ENCODE measurements around the gene PTH2R.
"Not testable (repeated sequence)": the region's sequence is repeated elsewhere in the genome, so short reads cannot be mapped to it uniquely, and the experiment has no call there.

PTH2R gene

DNA sequence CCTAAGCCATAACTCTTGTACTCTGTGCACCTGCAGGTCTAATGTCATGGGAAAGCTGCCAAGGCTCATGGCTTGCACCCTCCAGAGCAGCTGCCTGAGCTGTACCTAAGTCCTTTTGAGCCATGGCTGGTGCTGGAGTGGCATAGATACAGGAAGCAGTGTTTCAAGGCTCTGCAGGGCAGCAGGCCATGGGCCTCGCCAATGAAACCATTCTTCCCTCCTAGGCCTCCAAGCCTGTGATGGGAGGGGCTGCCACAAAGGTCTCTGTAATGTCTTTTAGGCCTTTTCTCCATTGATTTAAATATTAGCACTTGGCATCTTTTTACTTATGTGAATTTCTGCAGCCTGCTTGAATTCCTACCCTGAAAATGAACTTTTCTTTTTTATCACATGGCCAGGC is 108.5 kb downstream of the PTH2R start:
- Histone ChIP-seq H3K9ac (ENCODE audit: low read length) (no peak overlapping the region), H3K27me3 (replicated peaks; ENCODE audit: control insufficient read depth, insufficient read depth, low read length) (no peaks in the 10 kb centered on the region), H3K9me3 (ENCODE audit: control insufficient read depth, low read length) (no peaks in the 10 kb centered on the region), H3K4me3 (ENCODE audit: low read length) (no peak overlapping the region), H3K4me1 (ENCODE audit: control insufficient read depth, insufficient read depth, low read length) (no peaks in the 10 kb centered on the region), H3K36me3 (ENCODE audit: control insufficient read depth, insufficient read depth, low read length, severe bottlenecking) (no peaks in the 10 kb centered on the region)
- no peak for DNase-seq (ENCODE audit: low read depth)

DNA sequence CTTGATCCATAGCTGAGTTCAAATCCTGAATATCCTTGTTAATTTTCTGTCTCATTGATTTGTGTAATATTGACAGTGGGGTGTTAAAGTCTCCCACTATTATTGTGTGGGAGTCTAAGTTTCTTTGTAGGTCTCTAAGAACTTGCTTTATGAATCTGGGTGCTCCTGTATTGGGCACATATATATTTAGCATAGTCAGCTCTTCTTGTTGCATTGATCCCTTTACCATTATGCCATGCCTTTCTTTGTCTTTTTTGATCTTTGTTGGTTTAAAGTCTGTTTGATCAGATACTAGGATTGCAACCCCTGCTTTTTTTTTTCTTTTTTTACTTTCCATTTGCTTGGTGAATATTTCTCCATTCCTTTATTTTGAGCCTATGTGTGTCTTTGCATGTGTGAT is 116.5 kb downstream of the PTH2R start:
- not testable (repeated sequence) for DNase-seq (ENCODE audit: low read depth); H3K27me3 ChIP-seq (replicated peaks; ENCODE audit: control insufficient read depth, insufficient read depth, low read length); H3K4me1 ChIP-seq (ENCODE audit: control insufficient read depth, insufficient read depth, low read length); H3K36me3 ChIP-seq (ENCODE audit: control insufficient read depth, insufficient read depth, low read length, severe bottlenecking); H3K9me3 ChIP-seq (ENCODE audit: control insufficient read depth, low read length); H3K9ac ChIP-seq (ENCODE audit: low read length); H3K4me3 ChIP-seq (ENCODE audit: low read length)

DNA sequence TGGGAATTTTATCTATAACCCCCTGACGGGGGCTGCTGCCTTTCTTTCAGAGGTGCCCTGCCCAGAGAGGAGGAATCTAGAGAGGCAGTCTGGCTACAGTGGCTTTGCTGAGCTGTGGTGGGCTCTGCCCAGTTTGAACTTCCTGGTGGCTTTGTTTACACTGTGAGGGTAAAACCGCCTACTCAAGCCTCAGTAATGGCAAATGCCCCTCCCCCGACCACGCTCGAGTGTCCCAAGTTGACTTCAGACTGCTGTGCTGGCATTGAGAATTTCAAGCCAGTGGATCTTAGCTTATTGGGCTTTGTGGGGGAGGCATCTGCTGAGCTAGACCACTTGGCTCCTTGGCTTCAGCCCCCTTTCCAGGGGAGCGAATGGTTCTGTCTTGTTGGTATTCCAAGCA is 118.6 kb downstream of the PTH2R start:
- not testable (repeated sequence) for DNase-seq (ENCODE audit: low read depth)

DNA sequence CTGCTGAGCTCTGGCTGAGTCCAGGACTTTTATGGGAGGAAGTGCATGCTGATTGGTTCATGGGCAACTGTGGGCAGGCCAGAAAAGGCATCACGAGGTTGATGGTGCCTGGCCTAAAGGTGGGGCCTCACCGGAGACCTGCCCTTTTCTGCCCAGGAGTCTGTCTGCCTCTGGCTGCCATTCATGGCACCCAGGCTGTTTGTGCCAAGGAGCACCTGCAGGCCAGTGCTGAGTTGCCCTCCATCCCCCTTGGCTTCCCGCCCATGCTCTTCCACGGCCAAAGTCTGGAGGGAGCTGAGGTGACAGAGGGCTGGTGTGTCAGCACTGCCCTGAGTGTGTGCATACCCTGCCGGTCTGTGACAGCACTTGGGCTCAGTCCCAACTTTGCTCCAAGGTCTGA is 123.2 kb downstream of the PTH2R start:
- H3K4me1 ChIP-seq (ENCODE audit: control insufficient read depth, insufficient read depth, low read length) = no peaks in the 10 kb centered on the region
- no peaks in the 10 kb centered on the region for H3K9me3 ChIP-seq (ENCODE audit: control insufficient read depth, low read length)
- no peak for DNase-seq (ENCODE audit: low read depth)
- no peaks in the 10 kb centered on the region for H3K36me3 ChIP-seq (ENCODE audit: control insufficient read depth, insufficient read depth, low read length, severe bottlenecking)
- no peak overlapping the region for H3K9ac ChIP-seq (ENCODE audit: low read length)
- H3K27me3 ChIP-seq (replicated peaks; ENCODE audit: control insufficient read depth, insufficient read depth, low read length) = no peaks in the 10 kb centered on the region
- no peak overlapping the region for H3K4me3 ChIP-seq (ENCODE audit: low read length)

More for the DNA sequence above, 118.6 kb downstream of the PTH2R start:
- H3K27me3 ChIP-seq (replicated peaks; ENCODE audit: control insufficient read depth, insufficient read depth, low read length); H3K4me1 ChIP-seq (ENCODE audit: control insufficient read depth, insufficient read depth, low read length); H3K4me3 ChIP-seq (ENCODE audit: low read length); H3K9me3 ChIP-seq (ENCODE audit: control insufficient read depth, low read length); H3K9ac ChIP-seq (ENCODE audit: low read length); H3K36me3 ChIP-seq (ENCODE audit: control insufficient read depth, insufficient read depth, low read length, severe bottlenecking): not testable (repeated sequence)

DNA sequence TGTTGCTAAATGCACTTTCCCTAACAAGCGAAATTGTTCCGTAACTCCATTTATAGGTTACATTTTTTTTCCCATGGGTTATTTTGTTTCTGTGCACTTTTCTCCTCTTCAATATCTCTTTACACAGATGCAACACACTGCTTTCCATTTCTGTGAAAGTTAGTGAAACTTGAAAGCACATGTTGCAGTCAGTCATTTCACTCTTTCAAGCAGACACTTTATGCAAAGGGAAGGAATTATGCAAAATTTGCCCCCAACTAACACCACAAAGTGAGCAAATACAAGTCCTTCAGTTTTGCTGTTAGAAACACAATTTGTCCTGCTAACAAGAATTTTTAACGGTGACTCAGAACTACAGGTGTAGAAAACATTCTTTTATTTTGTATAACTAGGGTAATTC is 124.8 kb downstream of the PTH2R start:
- no peaks in the 10 kb centered on the region for H3K36me3 ChIP-seq (ENCODE audit: control insufficient read depth, insufficient read depth, low read length, severe bottlenecking)
- H3K9ac ChIP-seq (ENCODE audit: low read length) = no peak overlapping the region
- H3K27me3 ChIP-seq (replicated peaks; ENCODE audit: control insufficient read depth, insufficient read depth, low read length) = no peaks in the 10 kb centered on the region
- no peaks in the 10 kb centered on the region for H3K9me3 ChIP-seq (ENCODE audit: control insufficient read depth, low read length)
- H3K4me3 ChIP-seq (ENCODE audit: low read length) = no peak overlapping the region
- DNase-seq (ENCODE audit: low read depth) = no peak
- no peaks in the 10 kb centered on the region for H3K4me1 ChIP-seq (ENCODE audit: control insufficient read depth, insufficient read depth, low read length)

DNA sequence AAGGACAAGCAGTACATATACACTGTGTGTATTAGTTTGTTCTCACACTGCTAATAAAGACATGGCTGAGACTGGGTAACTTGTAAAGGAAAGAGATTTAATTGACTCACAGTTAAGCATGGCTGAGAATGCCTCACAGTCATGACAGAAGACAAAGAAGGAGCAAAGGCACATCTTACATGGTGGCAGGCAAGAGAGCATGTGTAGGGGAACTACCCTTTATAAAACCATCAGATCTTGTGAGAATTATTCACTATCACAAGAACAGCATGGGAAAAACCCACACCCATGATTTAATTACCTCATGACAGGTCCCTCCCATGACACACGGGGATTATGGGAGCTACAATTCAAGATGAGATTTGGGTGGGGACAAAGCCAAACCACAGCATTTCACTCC is 129.0 kb downstream of the PTH2R start:
- not testable (repeated sequence) for H3K9me3 ChIP-seq (ENCODE audit: control insufficient read depth, low read length)

DNA sequence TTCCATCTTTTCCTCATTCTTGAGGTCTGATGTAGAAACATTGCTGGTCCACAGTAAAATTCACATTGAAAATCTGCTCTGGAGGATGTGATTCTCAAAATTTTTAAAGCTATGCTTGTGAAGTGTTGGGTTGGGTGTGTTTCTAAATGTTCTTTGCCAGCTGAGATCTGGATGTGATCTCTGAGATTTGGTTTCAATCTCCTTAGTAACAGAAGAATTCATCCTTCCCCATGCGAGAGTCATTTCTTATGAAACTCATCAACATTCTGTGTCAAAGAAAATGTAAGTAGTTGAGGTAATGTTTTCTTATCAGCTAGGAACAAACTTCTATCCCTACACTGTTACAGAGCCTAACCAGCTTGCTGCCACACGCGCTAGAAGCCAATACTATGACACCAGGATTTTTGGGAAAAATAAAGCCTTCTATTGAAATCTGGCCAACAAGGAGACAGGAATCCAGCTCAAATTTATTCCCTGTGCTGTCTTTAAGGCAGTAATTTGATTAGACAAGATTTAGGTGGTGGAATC is 134.9 kb downstream of the PTH2R start:
- Histone ChIP-seq H3K4me1 (ENCODE audit: control insufficient read depth, insufficient read depth, low read length) (no peaks in the 10 kb centered on the region), H3K36me3 (ENCODE audit: control insufficient read depth, insufficient read depth, low read length, severe bottlenecking) (no peaks in the 10 kb centered on the region), H3K9ac (ENCODE audit: low read length) (no peak overlapping the region), H3K27me3 (replicated peaks; ENCODE audit: control insufficient read depth, insufficient read depth, low read length) (no peaks in the 10 kb centered on the region), H3K4me3 (ENCODE audit: low read length) (no peak overlapping the region), H3K9me3 (ENCODE audit: control insufficient read depth, low read length) (no peaks in the 10 kb centered on the region)
- no peak for DNase-seq (ENCODE audit: low read depth)

More for the DNA sequence above, 129.0 kb downstream of the PTH2R start:
- H3K9ac ChIP-seq (ENCODE audit: low read length); H3K27me3 ChIP-seq (replicated peaks; ENCODE audit: control insufficient read depth, insufficient read depth, low read length); H3K4me1 ChIP-seq (ENCODE audit: control insufficient read depth, insufficient read depth, low read length); H3K36me3 ChIP-seq (ENCODE audit: control insufficient read depth, insufficient read depth, low read length, severe bottlenecking); DNase-seq (ENCODE audit: low read depth); H3K4me3 ChIP-seq (ENCODE audit: low read length): not testable (repeated sequence)

DNA sequence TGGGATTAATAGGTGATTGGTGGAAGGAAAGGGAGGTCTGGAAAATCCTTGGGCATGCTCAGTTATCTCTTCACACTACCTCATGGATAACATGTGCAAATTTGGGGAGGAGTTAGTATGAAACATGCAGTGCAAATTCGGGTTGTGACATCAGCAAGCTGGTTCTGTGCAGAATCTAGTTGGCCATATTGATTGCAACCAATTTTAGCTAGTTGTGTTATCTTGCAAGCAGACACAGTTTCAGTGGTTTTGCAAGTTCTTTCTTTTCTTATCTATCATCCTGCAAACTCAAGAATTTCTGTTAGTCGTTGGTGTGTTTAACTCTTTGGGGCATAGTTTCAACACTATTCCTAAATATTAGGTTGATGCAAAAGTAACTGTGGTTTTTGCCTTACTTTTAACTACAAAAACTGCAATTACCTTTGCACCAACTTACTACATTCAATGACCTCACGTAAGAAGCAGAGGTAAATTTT is 135.4 kb downstream of the PTH2R start:
- DNase-seq (ENCODE audit: low read depth) = no peak
- Histone ChIP-seq H3K9me3 (ENCODE audit: control insufficient read depth, low read length) (no peaks in the 10 kb centered on the region), H3K4me3 (ENCODE audit: low read length) (no peak overlapping the region), H3K36me3 (ENCODE audit: control insufficient read depth, insufficient read depth, low read length, severe bottlenecking) (no peaks in the 10 kb centered on the region), H3K9ac (ENCODE audit: low read length) (no peak overlapping the region), H3K27me3 (replicated peaks; ENCODE audit: control insufficient read depth, insufficient read depth, low read length) (no peaks in the 10 kb centered on the region), H3K4me1 (ENCODE audit: control insufficient read depth, insufficient read depth, low read length) (no peaks in the 10 kb centered on the region)

DNA sequence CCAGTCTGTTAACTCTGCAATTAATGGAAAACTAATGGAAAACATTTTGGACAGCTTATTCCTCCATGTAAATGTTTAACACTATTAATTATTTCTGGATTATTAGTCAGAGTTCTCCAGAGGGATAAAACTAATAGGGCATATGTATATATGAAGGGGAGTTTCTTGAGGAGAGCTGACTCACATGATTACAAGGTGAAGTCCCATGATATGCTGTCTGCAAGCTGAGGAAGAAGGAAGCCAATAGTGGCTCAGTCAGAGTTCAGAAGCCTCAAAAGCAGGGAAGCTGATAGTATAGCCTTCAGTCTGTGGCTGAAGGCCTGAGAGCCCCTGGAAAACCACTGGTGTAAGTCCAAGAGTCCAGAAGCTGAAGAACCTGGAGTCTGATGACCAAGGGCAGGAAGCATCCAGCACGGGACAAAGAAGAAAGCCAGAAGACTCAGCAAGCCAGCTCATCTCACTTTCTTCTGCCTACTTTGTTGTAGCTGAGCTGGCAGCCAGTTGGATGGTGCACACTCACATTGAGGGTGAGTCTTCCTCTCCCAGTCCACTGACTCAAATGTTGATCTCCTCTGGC is 136.0 kb downstream of the PTH2R start:
- Histone ChIP-seq H3K4me3 (ENCODE audit: low read length) (no peak overlapping the region), H3K9ac (ENCODE audit: low read length) (no peak overlapping the region), H3K36me3 (ENCODE audit: control insufficient read depth, insufficient read depth, low read length, severe bottlenecking) (no peaks in the 10 kb centered on the region), H3K9me3 (ENCODE audit: control insufficient read depth, low read length) (no peaks in the 10 kb centered on the region), H3K27me3 (replicated peaks; ENCODE audit: control insufficient read depth, insufficient read depth, low read length) (no peaks in the 10 kb centered on the region), H3K4me1 (ENCODE audit: control insufficient read depth, insufficient read depth, low read length) (no peaks in the 10 kb centered on the region)
- DNase-seq (ENCODE audit: low read depth) = no peak

Data from adipocyte (in vitro differentiated cells).